Cortex of kidney (tissue), 1 donor: ENCODE data around the gene MTX2.

Source experiments
- DNase-seq: peaks from one replicate; lab custom pipeline; 2025; lab: John Stamatoyannopoulos, UW

Gene MTX2

DNA sequence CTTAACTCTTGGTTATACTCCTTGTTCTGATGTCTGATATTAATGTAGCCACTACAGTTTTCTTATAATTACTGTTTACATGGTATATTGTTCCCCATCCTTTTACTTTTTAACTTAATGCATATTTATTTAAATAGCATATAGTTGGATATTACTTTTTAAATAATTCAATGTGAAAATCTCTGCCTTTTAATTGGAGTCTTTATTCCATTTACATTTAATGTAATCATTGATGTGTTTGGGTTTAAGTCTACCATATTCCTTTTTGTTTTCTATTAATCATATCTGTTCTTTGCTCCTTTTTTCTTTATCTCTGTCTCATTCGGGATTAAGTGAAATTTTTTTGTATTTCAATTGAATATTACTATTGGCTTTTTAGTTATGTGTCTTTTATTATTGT, 109.1 kb downstream of the MTX2 start:
- DNase-seq: no peak

DNA sequence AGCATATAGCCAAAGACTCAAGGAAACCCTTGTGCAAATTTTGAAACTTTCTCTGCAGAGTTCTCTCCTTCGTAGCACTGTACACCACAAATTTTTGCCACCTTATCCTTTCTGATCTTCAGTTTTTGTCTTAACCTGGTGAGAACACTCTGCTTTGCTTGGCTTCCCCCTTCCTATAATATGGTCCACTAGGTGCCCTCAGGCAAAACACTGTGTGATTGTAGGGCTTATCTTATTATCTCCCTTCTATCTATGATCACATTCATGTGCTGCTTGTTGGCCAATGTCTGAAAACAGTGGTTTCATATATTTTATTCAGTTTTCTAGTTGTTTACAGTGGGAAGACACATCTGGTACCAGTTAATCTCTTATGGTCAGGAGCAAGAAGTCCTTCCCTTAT, 111.1 kb downstream of the MTX2 start:
- DNase-seq: no peak

DNA sequence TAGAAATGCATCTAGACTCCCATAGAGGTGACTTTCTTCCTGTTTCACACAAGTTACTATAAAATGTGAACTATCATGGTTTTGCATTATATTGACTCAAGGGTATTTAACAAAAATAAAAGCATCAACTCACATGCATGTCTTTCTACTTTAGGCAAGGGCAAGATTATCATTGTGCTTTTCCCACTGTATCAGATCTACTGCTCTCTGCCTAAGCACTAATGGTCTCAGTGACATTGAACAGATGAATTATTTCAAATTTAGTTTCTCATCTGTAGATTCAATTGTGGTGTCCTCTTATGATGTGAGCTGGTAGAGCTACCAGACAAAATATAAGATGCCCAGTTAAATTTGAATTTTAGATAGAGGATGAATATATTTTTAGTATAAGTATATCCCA, 113.9 kb downstream of the MTX2 start:
- no peak for DNase-seq

DNA sequence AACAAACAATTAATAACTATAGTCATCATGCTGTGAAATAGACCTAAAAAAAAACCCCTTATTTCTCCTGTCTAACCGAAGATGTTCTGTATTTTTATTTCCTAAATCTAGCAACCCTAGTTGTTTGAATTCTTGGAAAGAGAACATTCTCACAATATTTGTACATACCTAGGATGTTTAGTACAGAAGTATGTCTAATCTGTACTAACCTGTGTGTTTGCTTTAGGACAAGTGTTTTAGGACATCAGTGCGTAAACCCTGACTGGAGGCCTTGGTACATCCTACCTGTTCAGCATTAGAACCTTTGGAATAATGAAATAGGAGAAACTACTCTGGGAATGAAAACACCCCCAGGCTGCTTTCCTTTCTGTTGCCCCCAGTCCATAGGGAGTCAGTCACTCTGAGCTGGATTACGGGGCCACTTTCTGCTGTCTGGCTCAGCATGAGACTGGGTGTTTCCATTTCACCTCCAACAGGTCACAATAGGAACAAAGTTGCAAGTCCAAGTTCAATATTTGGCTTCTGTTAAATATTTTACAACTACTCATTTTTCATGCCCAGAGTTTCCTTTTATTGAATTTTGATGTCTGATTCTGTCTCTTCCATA, 114.7 kb downstream of the MTX2 start:
- no peak for DNase-seq

DNA sequence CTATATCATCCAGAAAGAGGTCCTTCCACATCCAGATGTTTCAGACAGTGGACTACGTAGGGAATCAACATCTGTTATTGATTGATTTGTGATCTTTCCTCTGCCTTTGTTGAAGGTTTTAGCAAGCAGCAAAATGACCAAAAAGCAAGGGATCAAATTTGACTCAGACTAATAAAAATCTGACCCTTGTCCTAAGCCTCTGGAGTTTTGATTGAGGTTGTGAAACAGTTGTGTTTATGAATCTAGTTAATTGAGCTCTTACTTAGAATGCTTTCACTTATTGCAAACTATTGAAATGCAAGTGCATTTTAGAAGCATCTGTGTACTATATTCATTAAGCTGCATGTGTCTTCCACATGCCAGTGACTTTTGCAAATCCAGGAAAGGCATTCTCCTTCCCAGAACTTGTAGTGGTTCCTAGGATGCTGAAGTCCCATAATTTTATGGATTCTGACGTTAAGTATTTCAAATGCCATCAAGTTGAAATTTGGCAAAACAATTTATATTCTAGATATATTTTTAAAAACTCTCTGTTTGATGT, 116.0 kb downstream of the MTX2 start:
- DNase-seq: no peak

DNA sequence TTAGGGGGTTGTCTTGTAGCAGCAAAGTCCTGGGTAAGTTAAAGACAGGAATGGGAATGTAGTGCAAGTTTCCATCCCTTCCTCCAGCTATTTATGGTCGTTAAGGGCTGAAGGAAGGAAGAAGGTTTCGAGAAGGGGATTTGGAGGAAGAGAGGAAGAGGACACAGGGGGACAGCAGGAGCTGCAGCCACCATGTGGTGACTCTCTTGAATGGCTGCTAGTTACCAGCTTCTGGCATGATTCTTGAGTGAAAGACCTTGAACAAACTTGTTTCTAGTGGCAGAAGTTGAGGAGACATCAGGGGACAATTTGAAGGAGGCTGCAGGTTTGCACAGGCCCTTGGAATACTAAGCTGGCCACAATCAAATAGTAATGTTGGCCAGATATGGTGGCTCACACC, 116.6 kb downstream of the MTX2 start:
- no peak for DNase-seq
